Common myeloid progenitor, CD34-positive (primary cell): Measurements from ENCODE around the gene DLEC1.

ENCODE experiments used
- CTCF ChIA-PET: fragments of 350-600 bp; sonication (Branson Sonifier 250); formaldehyde crosslinking; loops from one replicate; lab custom pipeline; 2021; ENCODE audit warnings: antibody characterized with exemption; lab: Charles Lee
- POLR2A ChIA-PET: fragments of 350-600 bp; sonication (Branson Sonifier 250); formaldehyde crosslinking; loops from one replicate; lab custom pipeline; 2021; ENCODE audit warnings: antibody characterized with exemption; lab: Charles Lee
- DNase-seq, 3 donors: peaks; one replicate each; pipeline versions ENCODE4 v3.0.0 to v3.0.0-alpha.2; 2013
- H3K27ac ChIP-seq, 2 experiments: 1 replicate in 1 of 2; 2 replicates in 1 of 2; pipeline ENCODE4 v1.7.0; 2013; ENCODE audit warnings: inconsistent platforms in 2 of 2, low read length in 2 of 2, mild to moderate bottlenecking in 2 of 2, low read depth in 1 of 2, moderate library complexity in 1 of 2; ENCODE audit not compliant: severe bottlenecking in 2 of 2, insufficient read depth in 1 of 2, poor library complexity in 1 of 2
- H3K27me3 ChIP-seq, 5 experiments: replicated peaks in 2 of 5; 1 replicate in 3 of 5; 2 replicates in 2 of 5; pipeline versions ENCODE4 v1.6.1 to v1.7.0; 2013; ENCODE audit warnings: low read length in 4 of 5, mild to moderate bottlenecking in 2 of 5, moderate library complexity in 2 of 5, inconsistent platforms in 1 of 5; ENCODE audit not compliant: insufficient read depth in 5 of 5, control insufficient read depth in 4 of 5
- H3K36me3 ChIP-seq, 4 experiments: 1 replicate in 2 of 4; 2 replicates in 2 of 4; pipeline versions ENCODE4 v1.6.1 to v1.7.0; 2013; ENCODE audit warnings: low read length in 3 of 4, control low read depth in 1 of 4, mild to moderate bottlenecking in 1 of 4; ENCODE audit not compliant: control insufficient read depth in 4 of 4, insufficient read depth in 4 of 4
- H3K4me1 ChIP-seq, 4 experiments: 1 replicate in 3 of 4; 2 replicates in 1 of 4; pipeline versions ENCODE4 v1.6.1 to v1.7.1; 2013; ENCODE audit warnings: low read length in 3 of 4, mild to moderate bottlenecking in 3 of 4, control low read depth in 1 of 4, inconsistent platforms in 1 of 4, moderate library complexity in 1 of 4; ENCODE audit not compliant: control insufficient read depth in 4 of 4, insufficient read depth in 4 of 4; ENCODE audit errors: control extremely low read depth in 1 of 4
- H3K4me3 ChIP-seq, 7 experiments: 1 replicate in 4 of 7; 2 replicates in 3 of 7; pipeline versions ENCODE4 v1.5.1 to v1.7.0; 2013; ENCODE audit warnings: mild to moderate bottlenecking in 7 of 7, low read length in 6 of 7, moderate library complexity in 6 of 7, inconsistent platforms in 2 of 7, low read depth in 2 of 7, control low read depth in 1 of 7; ENCODE audit not compliant: insufficient read depth in 4 of 7, control insufficient read depth in 1 of 7; ENCODE audit errors: extremely low read depth in 1 of 7
- H3K9me3 ChIP-seq, 5 experiments: 1 replicate in 4 of 5; 2 replicates in 1 of 5; pipeline versions ENCODE4 v1.6.1 to v1.7.1; 2013; ENCODE audit warnings: low read length in 4 of 5, mild to moderate bottlenecking in 2 of 5, inconsistent platforms in 1 of 5, low read depth in 1 of 5, moderate library complexity in 1 of 5; ENCODE audit not compliant: control insufficient read depth in 4 of 5, insufficient read depth in 2 of 5; ENCODE audit errors: control extremely low read depth in 1 of 5
- WGBS: methylation state at CpG from one replicate; pipeline ENCODE4 v1.1.5; 2013; ENCODE audit not compliant: insufficient coverage; 5-methylcytosine and 5-hydroxymethylcytosine counted together

Gene DLEC1

GRCh38 chr3:38001456-38002081 is 37.4 kb upstream of the DLEC1 start:
- H3K36me3 ChIP-seq: peaks cover 3 to 73% (median 43%) of the 10 kb centered on the region in 4 experiments
- H3K9me3 ChIP-seq: no peaks in the 10 kb centered on the region
- H3K27ac ChIP-seq: no peak overlapping the region
- ChIA-PET POLR2A (no interaction called here), CTCF (interaction anchor here (0.5 to 5.6 kb wide), 13 partner anchors 9 to 505 kb away, joined by 3 to 50 read pairs (median 4); no protein-coding TSS in a partner anchor)
- peaks cover 0 to 20% (median 11%) of the 10 kb centered on the region in 4 experiments for H3K4me1 ChIP-seq
- no peaks in the 10 kb centered on the region for H3K27me3 ChIP-seq
- peak in 1 of 3 donors; percentile 12 for DNase-seq
- no peak overlapping the region for H3K4me3 ChIP-seq
- 90% methylated on average over 8 of the region's 9 CpGs for WGBS

DNA sequence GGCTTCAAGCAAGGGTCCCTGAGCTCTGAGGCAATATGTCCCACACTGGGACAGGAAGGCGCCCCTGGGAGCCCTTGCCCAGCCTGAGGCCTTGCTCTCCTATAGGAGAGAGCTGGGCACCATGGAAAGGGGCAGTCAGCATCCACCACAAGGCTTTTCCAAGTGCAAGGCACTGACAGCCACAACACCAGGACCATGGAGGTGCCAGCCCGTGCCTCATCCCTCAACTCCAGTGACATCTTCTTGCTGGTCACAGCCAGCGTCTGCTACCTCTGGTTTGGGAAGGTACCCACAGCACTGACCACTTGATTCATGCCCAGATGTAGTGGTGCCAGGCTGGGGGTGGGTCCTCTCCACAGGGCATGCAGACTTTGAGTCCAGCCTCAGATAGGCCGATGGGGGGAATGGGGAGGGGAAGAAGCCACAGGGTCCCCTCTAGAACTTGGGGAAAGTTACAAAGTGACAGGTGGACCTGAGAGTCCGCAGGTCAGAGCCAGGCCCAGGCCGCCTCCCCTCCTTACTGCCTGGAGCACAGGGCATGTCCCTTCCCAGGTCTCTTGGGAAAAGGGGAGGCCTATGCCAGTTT is 36.6 kb upstream of the DLEC1 start:
- Histone ChIP-seq H3K27me3 (no peaks in the 10 kb centered on the region), H3K36me3 (peaks cover 5 to 79% (median 48%) of the 10 kb centered on the region in 4 experiments), H3K27ac (no peak overlapping the region), H3K4me3 (no peak overlapping the region), H3K4me1 (peaks cover 0 to 16% (median 11%) of the 10 kb centered on the region in 4 experiments), H3K9me3 (no peaks in the 10 kb centered on the region)
- WGBS: 98% methylated on average over 6 of the region's 6 CpGs
- CTCF ChIA-PET: interaction anchor here (0.9 to 5.6 kb wide), 10 partner anchors 10 to 154 kb away, joined by 3 to 50 read pairs (median 5); no protein-coding TSS in a partner anchor
- POLR2A ChIA-PET: no interaction called here
- no peak for DNase-seq

DNA sequence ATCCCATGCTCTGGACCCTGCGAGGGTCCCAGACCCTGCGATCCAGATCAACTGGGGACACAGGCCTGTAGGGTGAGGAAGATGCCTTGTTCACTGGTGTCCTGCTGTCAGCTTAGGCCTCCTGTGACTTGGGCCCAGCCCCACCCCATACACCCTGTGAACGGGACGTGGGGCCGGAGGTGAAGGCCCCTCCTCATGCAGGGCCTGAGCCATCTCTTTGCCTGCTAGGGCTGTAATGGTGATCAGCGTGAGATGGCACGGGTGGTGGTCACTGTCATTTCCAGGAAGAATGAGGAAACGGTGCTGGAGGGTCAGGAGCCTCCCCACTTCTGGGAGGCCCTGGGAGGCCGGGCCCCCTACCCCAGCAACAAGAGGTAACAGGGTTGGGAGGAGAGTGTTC is 36.1 kb upstream of the DLEC1 start:
- Histone ChIP-seq H3K36me3 (peaks cover 5 to 80% (median 49%) of the 10 kb centered on the region in 4 experiments), H3K9me3 (no peaks in the 10 kb centered on the region), H3K27me3 (no peaks in the 10 kb centered on the region), H3K4me3 (no peak overlapping the region), H3K4me1 (peaks cover 0 to 12% (median 10%) of the 10 kb centered on the region in 4 experiments), H3K27ac (no peak overlapping the region)
- no peak for DNase-seq
- POLR2A ChIA-PET: no interaction called here
- CTCF ChIA-PET: interaction anchor here (0.9 to 5.6 kb wide), 11 partner anchors 10 to 148 kb away, joined by 3 to 50 read pairs (median 11); no protein-coding TSS in a partner anchor
- 89% methylated on average over 8 of the region's 9 CpGs for WGBS

DNA sequence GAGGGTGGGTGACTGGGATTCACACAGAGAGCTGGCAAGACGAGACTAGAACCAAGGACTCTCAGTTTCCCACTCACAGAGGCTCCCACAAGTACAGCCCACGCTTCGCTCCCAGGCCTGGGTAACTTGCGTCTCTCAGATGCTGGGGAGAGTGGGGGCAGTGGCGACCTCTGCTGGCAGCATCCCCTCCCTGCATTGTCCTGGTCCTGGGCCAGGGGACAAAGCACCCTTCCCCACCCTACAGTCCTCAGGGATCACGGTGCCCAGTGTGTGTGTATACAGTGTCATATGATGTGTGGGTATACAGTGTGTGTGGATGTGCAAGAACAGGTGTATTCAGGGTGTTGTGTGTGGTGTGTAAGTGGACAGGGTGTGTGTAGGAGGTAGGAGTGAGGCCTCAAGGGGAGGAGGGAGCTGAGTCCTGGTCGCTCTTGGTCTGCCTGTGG is 35.6 kb upstream of the DLEC1 start:
- Histone ChIP-seq H3K36me3 (peaks cover 7 to 85% (median 52%) of the 10 kb centered on the region in 4 experiments), H3K27me3 (no peaks in the 10 kb centered on the region), H3K9me3 (no peaks in the 10 kb centered on the region), H3K27ac (no peak overlapping the region), H3K4me1 (peaks cover 0 to 8% (median 6%) of the 10 kb centered on the region in 4 experiments), H3K4me3 (no peak overlapping the region)
- DNase-seq: peak; percentile 44 to 58 (median 48)
- ChIA-PET POLR2A (no interaction called here), CTCF (interaction anchor here (0.8 to 5.6 kb wide), 16 partner anchors 9 to 188 kb away, joined by 3 to 50 read pairs (median 4); partner anchors contain the start of gene VILL)
- 70% methylated on average over 6 of the region's 7 CpGs for WGBS

DNA sequence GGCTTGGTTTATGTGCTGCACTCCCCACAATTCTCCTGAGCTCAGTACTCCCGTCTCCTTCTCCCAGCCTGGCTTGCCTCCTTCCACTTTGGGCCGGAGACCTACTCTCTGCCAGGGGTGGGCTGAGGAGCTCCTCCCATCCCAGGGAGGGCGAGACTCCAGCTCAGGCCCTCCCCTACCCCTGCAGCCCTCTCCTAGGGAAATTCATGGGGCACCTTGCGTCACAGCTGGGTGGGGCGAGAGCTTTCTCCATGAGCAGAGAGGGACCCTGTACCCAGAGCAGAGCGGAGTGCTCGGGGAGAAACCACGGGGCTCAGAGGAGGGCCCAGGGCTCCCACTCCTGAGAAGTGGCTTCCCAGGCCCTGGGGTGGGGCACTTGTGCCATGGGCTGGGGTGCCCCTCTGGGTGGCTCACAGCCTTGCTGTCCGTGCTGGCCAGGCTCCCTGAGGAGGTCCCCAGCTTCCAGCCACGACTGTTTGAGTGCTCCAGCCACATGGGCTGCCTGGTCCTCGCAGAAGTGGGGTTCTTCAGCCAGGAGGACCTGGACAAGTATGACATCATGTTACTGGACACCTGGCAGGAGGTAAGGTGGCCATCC is 35.1 kb upstream of the DLEC1 start:
- CTCF ChIA-PET: interaction anchor here (0.8 to 5.6 kb wide), 15 partner anchors 9 to 188 kb away, joined by 3 to 50 read pairs (median 5); partner anchors contain the start of gene VILL

GRCh38 chr3:38004415-38005075 is 34.5 kb upstream of the DLEC1 start:
- H3K9me3 ChIP-seq: no peaks in the 10 kb centered on the region

More for the DNA sequence above, 35.1 kb upstream of the DLEC1 start:
- H3K27me3 ChIP-seq: no peaks in the 10 kb centered on the region
- 95% methylated on average over 11 of the region's 11 CpGs for WGBS
- H3K4me3 ChIP-seq: no peak overlapping the region
- DNase-seq: no peak
- H3K4me1 ChIP-seq: peaks cover 0 to 4% (median 2%) of the 10 kb centered on the region in 4 experiments
- POLR2A ChIA-PET: no interaction called here
- H3K27ac ChIP-seq: no peak overlapping the region
- H3K36me3 ChIP-seq: peaks cover 9 to 89% (median 54%) of the 10 kb centered on the region in 4 experiments
- no peaks in the 10 kb centered on the region for H3K9me3 ChIP-seq

More at GRCh38 chr3:38004415-38005075, 34.5 kb upstream of the DLEC1 start:
- Histone ChIP-seq H3K27ac (no peak overlapping the region), H3K4me3 (no peak overlapping the region), H3K4me1 (no peaks in the 10 kb centered on the region), H3K36me3 (peaks cover 9 to 87% (median 52%) of the 10 kb centered on the region in 4 experiments), H3K27me3 (no peaks in the 10 kb centered on the region)
- peak; percentile 51 to 68 (median 62) for DNase-seq
- ChIA-PET POLR2A (no interaction called here), CTCF (interaction anchor here (0.8 to 5.6 kb wide), 14 partner anchors 11 to 189 kb away, joined by 3 to 50 read pairs (median 5); partner anchors contain the start of gene VILL)
- 86% methylated on average over 14 of the region's 14 CpGs for WGBS
